ENCODE results near the gene SORCS3. TPM values are rescaled to one million over a fixed set of nuclear protein-coding genes. Genes with fewer than 3 reads are reported as not detected.

Gene SORCS3
- total RNA-seq, 2 experiments from 2014 or later = not detected

DNA sequence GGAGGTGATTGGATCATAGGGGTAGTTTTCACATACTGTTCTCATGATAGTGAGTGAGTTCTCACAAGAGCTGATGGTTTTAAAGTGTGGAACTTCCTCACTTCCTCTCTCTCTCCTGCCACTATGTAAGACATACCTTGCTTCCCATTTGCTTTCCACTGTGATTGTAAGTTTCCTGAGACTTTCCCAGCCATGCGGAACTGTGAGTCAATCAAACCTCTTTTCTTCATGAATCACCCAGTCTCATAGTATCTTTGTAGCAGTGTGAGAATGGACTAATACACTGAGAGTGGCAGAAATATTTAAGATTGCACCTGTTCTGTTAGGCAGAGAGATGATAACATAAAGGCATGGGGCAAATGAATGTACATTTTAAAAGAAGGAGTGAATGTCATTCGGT lies 507.8 kb downstream of the SORCS3 start:
- Mint-ChIP-seq H3K27ac (no peak overlapping the region), H3K9me3 (ENCODE audit: low read depth) (peaks cover under 1% of the 10 kb centered on the region), H3K27me3 (no peaks in the 10 kb centered on the region), H3K36me3 (no peaks in the 10 kb centered on the region), H3K4me3 (no peak overlapping the region), H3K4me1 (no peaks in the 10 kb centered on the region)
- no peak for DNase-seq
- CTCF ChIA-PET = no interaction called here
- ATAC-seq = no peak

DNA sequence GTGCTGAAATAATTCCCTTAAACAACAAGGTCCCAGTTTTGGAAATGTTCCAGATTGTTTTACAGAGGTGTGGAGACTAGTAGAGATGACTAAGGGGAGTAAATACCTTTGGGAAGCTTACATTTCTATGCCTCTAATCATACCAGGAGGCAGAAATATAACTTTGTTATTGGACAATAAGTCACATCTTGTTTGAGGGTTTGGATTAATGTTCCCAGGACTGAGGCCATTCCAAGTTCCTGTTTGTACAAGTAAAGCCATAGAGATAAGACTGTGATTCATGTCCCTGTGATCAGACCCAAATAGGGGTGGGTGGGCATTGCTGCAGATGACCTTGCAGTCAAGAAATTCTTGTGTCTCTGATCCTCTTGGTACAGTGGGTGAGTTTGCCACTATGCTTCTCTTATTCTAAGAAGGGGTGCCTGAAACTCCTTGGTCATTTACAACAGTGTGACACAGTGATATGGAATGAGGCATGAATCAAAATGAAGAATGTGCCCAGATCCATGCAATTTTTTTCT lies 508.3 kb downstream of the SORCS3 start:
- Mint-ChIP-seq H3K36me3 (no peaks in the 10 kb centered on the region), H3K4me3 (no peak overlapping the region), H3K4me1 (no peaks in the 10 kb centered on the region), H3K27ac (no peak overlapping the region), H3K9me3 (ENCODE audit: low read depth) (peaks cover 2% of the 10 kb centered on the region), H3K27me3 (no peaks in the 10 kb centered on the region)
- ATAC-seq (no peak), DNase-seq (no peak)
- CTCF ChIA-PET = no interaction called here

DNA sequence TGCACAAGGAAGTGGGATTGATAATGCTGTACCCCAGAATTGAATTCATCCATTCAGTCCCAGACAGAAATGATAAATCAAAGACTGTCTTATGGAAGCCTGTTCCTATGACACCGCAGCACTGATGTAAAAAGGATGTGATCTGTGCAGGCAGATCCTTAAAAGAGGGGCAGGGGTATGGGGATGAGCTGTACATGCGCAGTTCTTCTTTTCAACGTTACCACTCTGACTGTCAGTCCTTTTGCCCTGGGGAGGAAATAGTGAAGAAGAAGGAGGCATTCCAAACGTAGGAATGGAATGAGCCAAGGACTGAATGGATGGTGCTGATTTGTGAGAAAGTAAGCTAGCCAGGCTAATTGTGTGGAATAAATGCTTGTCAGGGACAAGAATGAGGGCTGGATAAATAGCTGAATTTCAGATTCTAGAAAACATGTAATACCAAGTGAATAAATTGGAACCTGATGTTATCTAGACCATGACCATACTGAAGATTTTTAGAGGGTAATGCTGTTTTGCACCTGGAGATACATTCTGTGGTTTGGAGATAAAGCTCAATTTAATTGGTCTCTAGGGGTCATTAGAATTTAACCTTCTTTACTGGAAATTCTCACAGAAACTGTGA lies 509.3 kb downstream of the SORCS3 start:
- H3K4me1 Mint-ChIP-seq = no peaks in the 10 kb centered on the region
- no peak for DNase-seq

DNA sequence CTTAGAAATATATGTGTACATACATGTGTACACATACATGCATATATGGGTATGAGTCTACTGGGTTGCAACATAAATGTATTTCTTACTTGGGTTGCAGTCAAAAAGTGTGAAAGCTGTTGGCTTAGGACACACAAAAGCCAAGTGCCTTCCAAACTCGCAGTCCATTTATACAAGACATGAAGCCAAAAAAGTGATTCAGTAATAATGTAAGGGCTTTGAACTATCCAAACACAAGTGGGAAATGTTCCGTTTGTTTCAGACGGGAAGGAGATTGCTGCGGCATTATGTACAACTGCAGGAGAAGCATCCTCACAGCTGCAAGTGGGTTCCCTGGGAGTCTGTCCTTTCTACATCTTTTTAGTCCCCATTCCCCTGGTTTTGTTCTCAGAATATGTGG lies 513.6 kb downstream of the SORCS3 start:
- ATAC-seq = no peak
- no peak overlapping the region for H3K27ac Mint-ChIP-seq
- H3K4me1 Mint-ChIP-seq = no peaks in the 10 kb centered on the region
- peaks cover 2% of the 10 kb centered on the region for H3K9me3 Mint-ChIP-seq (ENCODE audit: low read depth)
- H3K4me3 Mint-ChIP-seq = no peak overlapping the region
- H3K27me3 Mint-ChIP-seq = no peaks in the 10 kb centered on the region
- no peak for DNase-seq
- no peaks in the 10 kb centered on the region for H3K36me3 Mint-ChIP-seq
- CTCF ChIA-PET = no interaction called here

More for the DNA sequence above, 509.3 kb downstream of the SORCS3 start:
- H3K36me3 Mint-ChIP-seq = no peaks in the 10 kb centered on the region
- CTCF ChIA-PET = no interaction called here
- H3K4me3 Mint-ChIP-seq = no peak overlapping the region
- ATAC-seq = no peak
- peaks cover 2% of the 10 kb centered on the region for H3K9me3 Mint-ChIP-seq (ENCODE audit: low read depth)
- H3K27me3 Mint-ChIP-seq = no peaks in the 10 kb centered on the region
- H3K27ac Mint-ChIP-seq = no peak overlapping the region

DNA sequence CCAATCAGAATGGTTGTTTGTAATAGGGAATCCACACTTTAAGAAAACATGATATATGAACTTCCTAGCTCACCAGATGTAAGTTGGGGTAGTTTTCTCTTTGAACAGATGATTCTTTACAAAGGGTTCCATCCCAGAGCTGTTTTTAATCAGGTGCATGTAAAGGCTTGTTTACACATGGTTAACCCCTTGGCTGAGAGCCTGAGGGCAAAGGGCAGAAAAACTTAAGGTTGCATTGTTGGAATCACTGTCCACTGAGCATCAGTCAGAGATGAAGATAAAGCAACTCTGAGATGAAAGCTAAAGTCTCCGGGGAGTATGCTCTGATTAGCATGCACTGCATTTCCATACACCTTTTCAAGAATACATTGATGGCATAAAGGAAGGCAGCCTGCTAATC lies 518.2 kb downstream of the SORCS3 start:
- Mint-ChIP-seq H3K36me3 (no peaks in the 10 kb centered on the region), H3K27me3 (no peaks in the 10 kb centered on the region), H3K4me1 (no peaks in the 10 kb centered on the region), H3K9me3 (ENCODE audit: low read depth) (no peaks in the 10 kb centered on the region), H3K27ac (no peak overlapping the region), H3K4me3 (no peak overlapping the region)
- CTCF ChIA-PET = no interaction called here
- no peak for DNase-seq
- no peak for ATAC-seq

DNA sequence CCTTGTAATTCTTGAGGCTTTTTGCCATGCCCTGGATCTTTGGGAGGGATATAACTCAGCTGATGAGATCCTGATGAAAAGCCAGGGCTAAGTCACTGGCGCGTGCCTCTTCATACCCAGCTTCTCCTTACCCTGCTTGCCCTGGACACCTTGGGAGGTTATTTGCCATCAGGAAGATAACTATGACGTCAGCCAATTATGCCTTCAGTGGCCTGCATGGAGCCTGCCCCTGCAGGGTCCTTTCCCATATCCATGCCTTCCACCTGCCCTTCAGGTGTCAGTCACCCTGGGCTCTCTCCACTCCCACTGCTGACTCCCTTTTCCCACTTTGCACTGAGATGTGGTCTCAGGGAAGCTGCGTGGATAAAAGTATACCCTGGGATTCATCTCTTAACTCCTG lies 520.1 kb downstream of the SORCS3 start:
- DNase-seq (no peak), ATAC-seq (no peak)
- H3K27me3 Mint-ChIP-seq = no peaks in the 10 kb centered on the region
- H3K4me3 Mint-ChIP-seq = no peak overlapping the region
- CTCF ChIA-PET = no interaction called here
- no peaks in the 10 kb centered on the region for H3K4me1 Mint-ChIP-seq
- no peaks in the 10 kb centered on the region for H3K9me3 Mint-ChIP-seq (ENCODE audit: low read depth)
- H3K27ac Mint-ChIP-seq = no peak overlapping the region
- no peaks in the 10 kb centered on the region for H3K36me3 Mint-ChIP-seq

DNA sequence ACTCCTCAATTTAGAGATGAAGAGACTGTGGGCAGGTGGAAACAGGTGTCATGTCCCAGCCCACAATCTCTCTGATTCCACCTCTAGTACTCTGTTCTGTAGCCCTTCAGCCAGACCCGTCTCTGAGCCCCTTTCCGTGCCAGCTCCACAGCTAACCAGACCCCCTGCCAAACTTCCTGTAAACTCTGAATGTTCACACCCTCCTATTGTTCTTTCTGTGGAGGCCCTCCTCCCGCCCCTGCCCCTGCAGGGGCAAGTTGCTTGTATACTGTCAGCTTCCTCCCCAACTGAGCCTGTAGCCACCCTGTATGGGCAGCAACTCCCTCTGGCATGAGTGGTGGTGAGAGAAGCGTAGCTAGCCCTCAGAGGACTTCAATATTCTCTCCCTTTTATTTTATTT lies 520.7 kb downstream of the SORCS3 start:
- no peak for ATAC-seq
- Mint-ChIP-seq H3K27me3 (no peaks in the 10 kb centered on the region), H3K36me3 (no peaks in the 10 kb centered on the region), H3K4me3 (no peak overlapping the region), H3K27ac (no peak overlapping the region), H3K4me1 (no peaks in the 10 kb centered on the region), H3K9me3 (ENCODE audit: low read depth) (no peaks in the 10 kb centered on the region)
- DNase-seq = no peak
- CTCF ChIA-PET = no interaction called here

DNA sequence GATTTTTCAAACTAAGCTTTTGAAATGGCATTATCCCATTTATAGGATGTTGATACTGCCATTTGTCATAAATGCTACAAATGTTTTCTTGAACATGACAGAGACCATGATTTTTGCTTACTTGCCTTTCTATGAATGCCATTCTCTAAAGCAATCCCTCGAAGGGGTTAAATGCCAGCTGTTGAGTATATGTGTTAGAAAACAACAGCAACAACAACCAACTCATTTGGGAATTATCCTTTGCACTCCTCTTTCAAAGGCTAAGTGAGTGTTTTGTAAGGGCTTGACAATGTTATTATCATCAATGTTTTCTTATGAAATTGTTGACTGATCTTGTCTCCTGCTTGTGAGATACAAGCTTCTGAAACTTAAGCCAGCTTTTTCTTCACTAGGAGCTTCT lies 529.4 kb downstream of the SORCS3 start:
- peaks cover 2% of the 10 kb centered on the region for H3K9me3 Mint-ChIP-seq (ENCODE audit: low read depth)
- no peaks in the 10 kb centered on the region for H3K4me1 Mint-ChIP-seq
- DNase-seq = no peak
- H3K36me3 Mint-ChIP-seq = no peaks in the 10 kb centered on the region
- CTCF ChIA-PET = no interaction called here
- H3K27ac Mint-ChIP-seq = no peak overlapping the region
- no peak overlapping the region for H3K4me3 Mint-ChIP-seq
- ATAC-seq = no peak
- no peaks in the 10 kb centered on the region for H3K27me3 Mint-ChIP-seq

DNA sequence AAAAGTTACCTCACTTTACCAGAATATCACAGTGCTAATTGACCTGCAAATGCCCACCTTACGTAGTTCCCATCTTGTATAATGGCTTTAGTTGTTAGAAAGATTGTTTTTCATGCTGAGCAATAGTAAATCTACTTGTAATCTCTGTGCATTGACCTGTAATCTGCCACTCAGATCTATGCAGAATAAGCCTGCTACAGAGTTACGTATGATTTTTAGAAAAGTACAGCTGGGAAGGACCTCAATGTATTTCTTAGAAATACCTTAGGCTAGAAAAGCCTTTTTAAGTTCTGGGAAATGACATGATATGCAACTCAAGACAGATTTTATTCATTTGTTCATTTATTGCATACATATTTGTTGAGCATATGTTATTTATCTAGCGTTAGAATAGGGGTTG lies 530.9 kb downstream of the SORCS3 start:
- Mint-ChIP-seq H3K27ac (no peak overlapping the region), H3K4me3 (no peak overlapping the region), H3K9me3 (ENCODE audit: low read depth) (peaks cover 2% of the 10 kb centered on the region), H3K4me1 (no peaks in the 10 kb centered on the region), H3K27me3 (no peaks in the 10 kb centered on the region), H3K36me3 (no peaks in the 10 kb centered on the region)
- ATAC-seq (no peak), DNase-seq (no peak)
- CTCF ChIA-PET = no interaction called here

DNA sequence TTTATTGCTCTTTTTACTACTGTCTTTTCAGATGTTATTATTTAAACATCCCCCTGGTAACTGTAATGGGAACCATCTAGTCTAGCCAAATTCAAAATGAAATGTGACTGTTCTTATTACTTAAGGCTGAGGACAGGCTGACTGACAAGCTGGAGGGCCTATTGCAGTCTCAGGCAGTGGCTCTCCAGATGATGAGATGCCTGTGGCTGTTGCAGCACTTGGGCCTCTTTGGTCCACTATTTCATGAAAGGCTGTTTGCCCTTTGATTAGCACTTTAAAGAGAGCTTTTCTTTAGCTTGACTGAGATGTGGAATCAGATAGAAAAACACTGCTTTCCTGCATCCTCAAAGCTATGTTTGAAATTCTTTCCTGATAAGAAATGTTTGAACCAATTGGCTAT lies 540.5 kb downstream of the SORCS3 start:
- DNase-seq (no peak), ATAC-seq (no peak)
- Mint-ChIP-seq H3K27ac (no peak overlapping the region), H3K4me3 (no peak overlapping the region), H3K9me3 (ENCODE audit: low read depth) (peaks cover 3% of the 10 kb centered on the region), H3K27me3 (no peaks in the 10 kb centered on the region), H3K4me1 (no peaks in the 10 kb centered on the region), H3K36me3 (no peaks in the 10 kb centered on the region)
- CTCF ChIA-PET = no interaction called here

DNA sequence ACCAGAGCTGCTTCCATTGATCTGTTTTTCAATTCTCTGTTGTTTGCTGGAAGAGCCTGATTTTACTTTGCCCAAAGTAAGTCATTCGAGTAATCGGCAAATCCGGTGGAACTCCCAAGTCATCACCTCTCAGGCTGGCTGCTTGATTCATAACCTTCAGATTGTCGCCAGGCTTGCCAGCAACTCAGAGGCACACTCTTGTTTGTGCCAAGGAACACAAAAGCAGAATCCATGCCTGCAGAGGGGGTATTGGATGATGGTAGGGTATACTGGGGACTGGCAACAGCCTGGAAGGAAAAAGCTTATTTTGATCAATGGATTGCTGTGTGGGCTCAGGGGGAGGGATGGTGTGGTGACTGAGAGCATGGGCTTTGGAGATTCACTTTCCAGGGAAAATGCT lies 542.4 kb downstream of the SORCS3 start:
- CTCF ChIA-PET = no interaction called here
- H3K4me1 Mint-ChIP-seq = no peaks in the 10 kb centered on the region
- no peak for ATAC-seq
- no peak overlapping the region for H3K4me3 Mint-ChIP-seq
- no peaks in the 10 kb centered on the region for H3K27me3 Mint-ChIP-seq
- H3K27ac Mint-ChIP-seq = no peak overlapping the region
- H3K36me3 Mint-ChIP-seq = no peaks in the 10 kb centered on the region
- H3K9me3 Mint-ChIP-seq (ENCODE audit: low read depth) = peaks cover 3% of the 10 kb centered on the region
- no peak for DNase-seq

DNA sequence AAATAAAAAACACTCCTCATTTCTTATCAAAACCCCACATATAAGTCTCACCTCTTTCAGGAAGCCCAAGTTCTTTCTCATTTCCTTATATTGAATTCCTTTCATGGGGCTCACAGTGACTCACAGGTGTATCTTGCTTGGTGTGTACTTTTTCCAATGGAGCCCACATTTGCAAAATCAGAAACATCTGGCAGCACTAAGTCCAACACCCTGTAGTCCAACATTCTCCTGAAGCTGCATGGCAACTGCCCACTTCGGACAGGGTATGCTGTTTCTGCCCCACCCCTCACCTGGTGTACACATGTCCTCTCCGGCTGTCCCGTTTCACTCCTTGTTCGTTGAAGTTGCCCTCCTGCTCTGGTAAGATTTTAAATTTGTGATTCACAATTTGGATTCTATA lies 544.1 kb downstream of the SORCS3 start:
- Mint-ChIP-seq H3K27me3 (no peaks in the 10 kb centered on the region), H3K27ac (no peak overlapping the region), H3K9me3 (ENCODE audit: low read depth) (peaks cover 3% of the 10 kb centered on the region), H3K36me3 (no peaks in the 10 kb centered on the region), H3K4me1 (no peaks in the 10 kb centered on the region), H3K4me3 (no peak overlapping the region)
- ATAC-seq = no peak
- CTCF ChIA-PET = no interaction called here
- DNase-seq = no peak

DNA sequence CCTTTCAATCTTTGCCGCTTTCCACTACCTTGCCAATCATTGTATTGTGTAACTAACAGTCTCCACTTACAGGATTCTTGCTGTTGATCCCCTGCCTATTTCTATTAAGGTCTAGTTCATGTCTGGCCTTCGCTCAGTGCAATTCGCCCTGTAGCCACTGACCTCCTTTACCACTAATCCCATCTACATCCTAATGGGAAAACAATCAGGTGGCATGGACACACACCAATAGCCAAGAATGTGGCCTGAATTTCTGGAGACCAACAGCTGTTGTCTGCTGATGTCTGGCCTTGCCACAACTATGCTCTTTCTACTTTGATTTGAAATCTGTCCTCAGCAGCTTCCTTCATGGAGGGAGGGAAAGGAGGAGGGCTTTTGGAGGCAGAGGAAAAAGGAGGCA lies 546.2 kb downstream of the SORCS3 start:
- Mint-ChIP-seq H3K36me3 (no peaks in the 10 kb centered on the region), H3K4me3 (no peak overlapping the region), H3K9me3 (ENCODE audit: low read depth) (peaks cover 3% of the 10 kb centered on the region), H3K27ac (no peak overlapping the region), H3K4me1 (no peaks in the 10 kb centered on the region), H3K27me3 (no peaks in the 10 kb centered on the region)
- CTCF ChIA-PET = no interaction called here
- no peak for ATAC-seq
- DNase-seq = no peak

DNA sequence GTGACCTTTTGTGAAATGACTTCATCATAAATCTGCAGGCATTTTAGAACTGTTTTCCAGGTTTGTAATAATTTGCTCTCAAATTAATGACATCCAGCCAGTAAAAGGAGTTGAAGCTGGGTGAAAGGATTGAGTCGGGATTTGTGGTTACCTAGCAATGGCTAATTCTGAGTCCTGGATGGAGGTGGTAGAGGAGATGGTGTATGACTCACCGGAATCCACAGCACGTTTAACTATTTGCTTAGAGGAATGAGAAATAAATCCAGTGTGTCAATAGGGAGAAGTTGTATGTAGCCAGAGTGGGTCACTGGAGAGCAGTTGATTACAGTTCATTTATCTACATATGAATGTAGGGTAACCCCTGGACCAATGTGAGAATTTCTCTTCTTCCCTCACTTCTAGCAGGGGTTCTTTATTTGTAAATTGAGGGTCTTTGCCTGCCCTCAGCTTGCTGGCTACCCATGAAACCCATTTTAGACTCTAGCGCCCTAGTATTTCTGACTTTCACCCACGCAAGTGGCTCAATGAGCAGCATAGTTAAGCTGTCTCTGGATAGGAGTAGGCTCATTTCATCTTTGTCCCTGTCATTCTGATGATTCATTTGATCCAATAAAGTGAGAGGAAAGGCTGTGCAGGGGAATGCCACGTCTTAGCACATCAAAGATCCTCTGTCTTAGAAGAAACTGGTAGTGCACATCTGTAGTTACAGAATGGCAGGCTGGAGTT lies 547.8 kb downstream of the SORCS3 start:
- H3K9me3 Mint-ChIP-seq (ENCODE audit: low read depth) = no peaks in the 10 kb centered on the region
- CTCF ChIA-PET = no interaction called here
- no peak for DNase-seq
- no peaks in the 10 kb centered on the region for H3K36me3 Mint-ChIP-seq
- no peaks in the 10 kb centered on the region for H3K4me1 Mint-ChIP-seq
- no peak overlapping the region for H3K4me3 Mint-ChIP-seq
- no peak for ATAC-seq
- no peaks in the 10 kb centered on the region for H3K27me3 Mint-ChIP-seq
- H3K27ac Mint-ChIP-seq = no peak overlapping the region

Measured in activated CD8-positive, alpha-beta memory T cell treated with anti-CD3 and anti-CD28 coated beads, Interleukin-2, amount 10 ng/mL, durations not matched to agents 7 days and 5 days (primary cell).